SK-N-SH treated with all-trans-retinoic acid at 6 μM for 48 hours (cell line): ENCODE measurements around the gene ADCY5.

Experiments used
- ATAC-seq: fragments of 200-7000 bp; cut with Tn5 transposase; 3 replicates; pipeline ENCODE4 v1.9.1; 2020; ENCODE audit warnings: mild to moderate bottlenecking, moderate library complexity
- ARNTL ChIP-seq: fragments of 450-650 bp; formaldehyde crosslinking; IDR thresholded peaks from 2 replicates; pipeline ENCODE4 v1.5.0; 2020; ENCODE audit warnings: low read depth, mild to moderate bottlenecking, moderate library complexity, borderline replicate concordance
- BACH2 ChIP-seq: fragments of 250-450 bp; sonication (Bioruptor Pico); IDR thresholded peaks from 2 replicates; pipeline ENCODE4 v1.9.0; 2021; ENCODE audit warnings: mild to moderate bottlenecking, borderline replicate concordance
- CSDC2 ChIP-seq: fragments of 250-450 bp; sonication (Bioruptor Pico); IDR thresholded peaks from 2 replicates; pipeline ENCODE4 v1.5.0; 2020; ENCODE audit warnings: mild to moderate bottlenecking, moderate library complexity
- ESRRG ChIP-seq: fragments of 250-450 bp; sonication (Bioruptor Pico); IDR thresholded peaks from 2 replicates; pipeline ENCODE4 v1.6.1; 2021; ENCODE audit warnings: mild to moderate bottlenecking
- GLIS3 ChIP-seq: fragments of 250-450 bp; sonication (Bioruptor Pico); IDR thresholded peaks from 2 replicates; pipeline ENCODE4 v1.5.0; 2020; ENCODE audit warnings: mild to moderate bottlenecking, moderate library complexity
- ISL1 ChIP-seq: fragments of 250-450 bp; sonication (Bioruptor Pico); IDR thresholded peaks from 2 replicates; pipeline ENCODE4 v2.1.2; 2022; ENCODE audit warnings: mild to moderate bottlenecking, moderate library complexity
- PPARA ChIP-seq: fragments of 250-450 bp; sonication (Bioruptor Pico); IDR thresholded peaks from 2 replicates; pipeline ENCODE4 v1.5.0; 2020; ENCODE audit warnings: mild to moderate bottlenecking, borderline replicate concordance
- RARB ChIP-seq: fragments of 250-450 bp; sonication (Bioruptor Pico); IDR thresholded peaks from 2 replicates; pipeline ENCODE4 v1.8.0; 2021; ENCODE audit warnings: mild to moderate bottlenecking, moderate library complexity
- SNAI2 ChIP-seq: fragments of 250-450 bp; sonication (Bioruptor Pico); IDR thresholded peaks from 2 replicates; pipeline ENCODE4 v1.5.0; 2020; ENCODE audit warnings: mild to moderate bottlenecking, moderate library complexity
- TCF4 ChIP-seq: fragments of 250-450 bp; sonication (Bioruptor Pico); IDR thresholded peaks from 2 replicates; pipeline ENCODE4 v1.8.0; 2021; ENCODE audit warnings: mild to moderate bottlenecking, moderate library complexity, borderline replicate concordance
- TOX ChIP-seq: fragments of 250-450 bp; sonication (Bioruptor Pico); IDR thresholded peaks from 2 replicates; pipeline ENCODE4 v1.8.0; 2021; ENCODE audit warnings: mild to moderate bottlenecking, moderate library complexity, borderline replicate concordance
- ZC3H10 ChIP-seq: fragments of 250-450 bp; sonication (Bioruptor Pico); IDR thresholded peaks from 2 replicates; pipeline ENCODE4 v1.5.1; 2021; ENCODE audit warnings: mild to moderate bottlenecking, moderate library complexity
- ZFP3 ChIP-seq: fragments of 250-450 bp; sonication (Bioruptor Pico); IDR thresholded peaks from 2 replicates; pipeline ENCODE4 v1.5.0; 2020; ENCODE audit warnings: mild to moderate bottlenecking, moderate library complexity
- ZFP30 ChIP-seq: fragments of 450-650 bp; formaldehyde crosslinking; IDR thresholded peaks from 2 replicates; pipeline ENCODE4 v1.5.0; 2022; ENCODE audit warnings: mild to moderate bottlenecking, moderate library complexity
- ZNF565 ChIP-seq: fragments of 450-650 bp; formaldehyde crosslinking; conservative IDR thresholded peaks from 2 replicates; pipeline ENCODE4 v1.5.0; 2020; ENCODE audit warnings: low read depth, mild to moderate bottlenecking, moderate library complexity
- ZNF70 ChIP-seq: fragments of 450-650 bp; formaldehyde crosslinking; IDR thresholded peaks from 2 replicates; pipeline ENCODE4 v1.5.0; 2020; ENCODE audit warnings: mild to moderate bottlenecking, moderate library complexity
- TF ChIP-seq, protein P1 (sequence below): fragments of 250-450 bp; sonication (Bioruptor Pico); IDR thresholded peaks from 2 replicates; pipeline ENCODE4 v1.5.0; 2020; ENCODE audit warnings: mild to moderate bottlenecking, moderate library complexity
- TF ChIP-seq, protein P2 (sequence below): fragments of 250-450 bp; sonication (Bioruptor Pico); IDR thresholded peaks from 2 replicates; pipeline ENCODE4 v1.5.1; 2021; ENCODE audit warnings: mild to moderate bottlenecking, moderate library complexity
- TF ChIP-seq, protein P3 (sequence below): fragments of 250-450 bp; sonication (Bioruptor Pico); IDR thresholded peaks from 2 replicates; pipeline ENCODE4 v1.8.0; 2021; ENCODE audit warnings: low read depth, mild to moderate bottlenecking, moderate library complexity, borderline replicate concordance
- TF ChIP-seq, protein P4 (sequence below): fragments of 250-450 bp; sonication (Bioruptor Pico); IDR thresholded peaks from 2 replicates; pipeline ENCODE4 v1.8.0; 2020; ENCODE audit warnings: mild to moderate bottlenecking, moderate library complexity, borderline replicate concordance
- TF ChIP-seq, protein P5 (sequence below): fragments of 250-450 bp; sonication (Bioruptor Pico); IDR thresholded peaks from 2 replicates; pipeline ENCODE4 v1.5.1; 2020; ENCODE audit warnings: low read depth, mild to moderate bottlenecking, moderate library complexity

ADCY5 gene

DNA sequence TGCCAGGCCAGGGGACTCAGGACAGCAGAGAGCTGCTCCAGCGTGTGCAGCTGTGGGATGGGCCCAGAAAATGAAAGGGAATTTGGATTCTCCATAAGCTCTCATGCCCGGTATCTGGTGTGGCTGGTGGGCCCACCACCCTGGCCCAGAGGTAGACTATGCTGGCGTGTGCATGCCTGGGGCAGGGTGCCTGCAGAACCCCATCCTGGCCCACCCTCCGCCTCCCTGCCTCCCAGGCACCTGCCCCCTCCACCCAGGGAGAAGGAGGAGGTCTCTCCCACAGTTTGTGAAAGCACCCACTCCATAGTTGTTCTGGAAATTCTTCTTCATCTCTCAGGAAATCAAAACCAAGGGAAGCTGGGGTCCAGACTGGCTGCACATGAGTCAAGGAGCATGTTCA, 112.9 kb downstream of the ADCY5 start (continued):
- TF ChIP-seq, protein P1, sequence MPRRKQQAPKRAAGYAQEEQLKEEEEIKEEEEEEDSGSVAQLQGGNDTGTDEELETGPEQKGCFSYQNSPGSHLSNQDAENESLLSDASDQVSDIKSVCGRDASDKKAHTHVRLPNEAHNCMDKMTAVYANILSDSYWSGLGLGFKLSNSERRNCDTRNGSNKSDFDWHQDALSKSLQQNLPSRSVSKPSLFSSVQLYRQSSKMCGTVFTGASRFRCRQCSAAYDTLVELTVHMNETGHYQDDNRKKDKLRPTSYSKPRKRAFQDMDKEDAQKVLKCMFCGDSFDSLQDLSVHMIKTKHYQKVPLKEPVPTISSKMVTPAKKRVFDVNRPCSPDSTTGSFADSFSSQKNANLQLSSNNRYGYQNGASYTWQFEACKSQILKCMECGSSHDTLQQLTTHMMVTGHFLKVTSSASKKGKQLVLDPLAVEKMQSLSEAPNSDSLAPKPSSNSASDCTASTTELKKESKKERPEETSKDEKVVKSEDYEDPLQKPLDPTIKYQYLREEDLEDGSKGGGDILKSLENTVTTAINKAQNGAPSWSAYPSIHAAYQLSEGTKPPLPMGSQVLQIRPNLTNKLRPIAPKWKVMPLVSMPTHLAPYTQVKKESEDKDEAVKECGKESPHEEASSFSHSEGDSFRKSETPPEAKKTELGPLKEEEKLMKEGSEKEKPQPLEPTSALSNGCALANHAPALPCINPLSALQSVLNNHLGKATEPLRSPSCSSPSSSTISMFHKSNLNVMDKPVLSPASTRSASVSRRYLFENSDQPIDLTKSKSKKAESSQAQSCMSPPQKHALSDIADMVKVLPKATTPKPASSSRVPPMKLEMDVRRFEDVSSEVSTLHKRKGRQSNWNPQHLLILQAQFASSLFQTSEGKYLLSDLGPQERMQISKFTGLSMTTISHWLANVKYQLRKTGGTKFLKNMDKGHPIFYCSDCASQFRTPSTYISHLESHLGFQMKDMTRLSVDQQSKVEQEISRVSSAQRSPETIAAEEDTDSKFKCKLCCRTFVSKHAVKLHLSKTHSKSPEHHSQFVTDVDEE (CRISPR knock-in tag), result no peak
- TF ChIP-seq, protein P2, sequence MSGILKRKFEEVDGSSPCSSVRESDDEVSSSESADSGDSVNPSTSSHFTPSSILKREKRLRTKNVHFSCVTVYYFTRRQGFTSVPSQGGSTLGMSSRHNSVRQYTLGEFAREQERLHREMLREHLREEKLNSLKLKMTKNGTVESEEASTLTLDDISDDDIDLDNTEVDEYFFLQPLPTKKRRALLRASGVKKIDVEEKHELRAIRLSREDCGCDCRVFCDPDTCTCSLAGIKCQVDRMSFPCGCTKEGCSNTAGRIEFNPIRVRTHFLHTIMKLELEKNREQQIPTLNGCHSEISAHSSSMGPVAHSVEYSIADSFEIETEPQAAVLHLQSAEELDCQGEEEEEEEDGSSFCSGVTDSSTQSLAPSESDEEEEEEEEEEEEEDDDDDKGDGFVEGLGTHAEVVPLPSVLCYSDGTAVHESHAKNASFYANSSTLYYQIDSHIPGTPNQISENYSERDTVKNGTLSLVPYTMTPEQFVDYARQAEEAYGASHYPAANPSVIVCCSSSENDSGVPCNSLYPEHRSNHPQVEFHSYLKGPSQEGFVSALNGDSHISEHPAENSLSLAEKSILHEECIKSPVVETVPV (CRISPR knock-in tag), result no peak
- TF ChIP-seq ARNTL (CRISPR knock-in tag), result no peak

DNA sequence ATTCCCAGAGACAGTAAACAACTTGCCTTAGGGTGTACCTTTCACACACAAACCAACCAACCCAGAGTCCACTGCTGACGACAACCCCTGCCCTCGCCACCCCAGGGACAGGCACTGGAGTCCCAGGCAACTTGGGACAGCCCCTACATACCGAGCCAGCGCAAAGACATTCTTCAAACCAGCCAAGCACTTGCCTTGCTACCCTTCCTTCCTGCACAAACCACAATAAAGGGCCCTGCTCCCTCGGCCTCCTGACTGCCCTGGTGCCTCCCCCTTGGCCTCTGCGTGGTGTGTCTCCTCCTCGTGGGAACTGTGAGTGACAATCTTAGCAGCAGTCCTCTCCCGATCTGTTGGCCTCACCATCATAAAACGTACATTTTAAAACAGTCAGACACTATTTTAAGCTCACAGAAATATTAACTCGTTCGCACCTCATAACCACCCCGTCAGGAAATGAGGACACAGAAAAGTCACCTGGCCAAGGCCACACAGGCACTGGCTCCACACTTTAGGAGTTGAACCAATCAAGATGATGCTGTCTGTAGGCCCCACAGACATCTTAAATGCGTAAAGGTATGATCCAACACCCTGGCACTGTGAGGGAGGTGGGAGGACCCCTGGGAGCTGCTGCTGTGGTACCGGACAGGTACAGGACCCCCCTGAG, 113.8 kb downstream of the ADCY5 start:
- no peak for ATAC-seq
- TF ChIP-seq, protein P1 (CRISPR knock-in tag), result no peak
- TF ChIP-seq ZFP30, result no peak
- TF ChIP-seq, protein P3, sequence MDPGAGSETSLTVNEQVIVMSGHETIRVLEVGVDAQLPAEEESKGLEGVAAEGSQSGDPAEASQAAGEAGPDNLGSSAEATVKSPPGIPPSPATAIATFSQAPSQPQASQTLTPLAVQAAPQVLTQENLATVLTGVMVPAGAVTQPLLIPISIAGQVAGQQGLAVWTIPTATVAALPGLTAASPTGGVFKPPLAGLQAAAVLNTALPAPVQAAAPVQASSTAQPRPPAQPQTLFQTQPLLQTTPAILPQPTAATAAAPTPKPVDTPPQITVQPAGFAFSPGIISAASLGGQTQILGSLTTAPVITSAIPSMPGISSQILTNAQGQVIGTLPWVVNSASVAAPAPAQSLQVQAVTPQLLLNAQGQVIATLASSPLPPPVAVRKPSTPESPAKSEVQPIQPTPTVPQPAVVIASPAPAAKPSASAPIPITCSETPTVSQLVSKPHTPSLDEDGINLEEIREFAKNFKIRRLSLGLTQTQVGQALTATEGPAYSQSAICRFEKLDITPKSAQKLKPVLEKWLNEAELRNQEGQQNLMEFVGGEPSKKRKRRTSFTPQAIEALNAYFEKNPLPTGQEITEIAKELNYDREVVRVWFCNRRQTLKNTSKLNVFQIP (CRISPR knock-in tag), result no peak
- no peak for TF ChIP-seq BACH2
- no peak for TF ChIP-seq ISL1
- TF ChIP-seq ZC3H10, result no peak
- TF ChIP-seq, protein P4, sequence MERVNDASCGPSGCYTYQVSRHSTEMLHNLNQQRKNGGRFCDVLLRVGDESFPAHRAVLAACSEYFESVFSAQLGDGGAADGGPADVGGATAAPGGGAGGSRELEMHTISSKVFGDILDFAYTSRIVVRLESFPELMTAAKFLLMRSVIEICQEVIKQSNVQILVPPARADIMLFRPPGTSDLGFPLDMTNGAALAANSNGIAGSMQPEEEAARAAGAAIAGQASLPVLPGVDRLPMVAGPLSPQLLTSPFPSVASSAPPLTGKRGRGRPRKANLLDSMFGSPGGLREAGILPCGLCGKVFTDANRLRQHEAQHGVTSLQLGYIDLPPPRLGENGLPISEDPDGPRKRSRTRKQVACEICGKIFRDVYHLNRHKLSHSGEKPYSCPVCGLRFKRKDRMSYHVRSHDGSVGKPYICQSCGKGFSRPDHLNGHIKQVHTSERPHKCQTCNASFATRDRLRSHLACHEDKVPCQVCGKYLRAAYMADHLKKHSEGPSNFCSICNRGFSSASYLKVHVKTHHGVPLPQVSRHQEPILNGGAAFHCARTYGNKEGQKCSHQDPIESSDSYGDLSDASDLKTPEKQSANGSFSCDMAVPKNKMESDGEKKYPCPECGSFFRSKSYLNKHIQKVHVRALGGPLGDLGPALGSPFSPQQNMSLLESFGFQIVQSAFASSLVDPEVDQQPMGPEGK (CRISPR knock-in tag), result no peak

DNA sequence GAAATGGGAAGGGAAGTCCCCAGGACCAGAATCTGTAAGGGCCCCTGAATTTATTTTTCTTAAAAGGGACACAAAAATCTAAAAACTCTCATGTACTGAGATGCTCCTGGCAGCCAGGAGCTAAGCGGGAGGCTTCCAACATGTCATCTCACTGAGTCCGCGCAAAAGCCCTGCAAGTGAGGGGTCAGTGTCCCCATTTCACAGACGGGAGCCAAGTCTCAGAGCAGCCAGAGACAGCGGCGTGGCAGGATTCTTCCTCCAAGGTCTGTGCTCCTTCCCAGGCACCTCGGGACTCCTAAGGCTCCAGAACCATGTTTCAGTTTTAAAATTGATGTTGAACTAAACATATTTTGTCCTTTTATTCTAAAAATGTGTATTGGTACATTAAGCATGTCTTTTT, 114.8 kb downstream of the ADCY5 start:
- TF ChIP-seq ARNTL (CRISPR knock-in tag), result no peak
- no peak for TF ChIP-seq ZNF565
- no peak for TF ChIP-seq SNAI2 (CRISPR knock-in tag)
- no peak for TF ChIP-seq GLIS3 (CRISPR knock-in tag)
- no peak for TF ChIP-seq PPARA (CRISPR knock-in tag)
- TF ChIP-seq, protein P4 (CRISPR knock-in tag), result no peak
- no peak for TF ChIP-seq ZFP30
- TF ChIP-seq ZNF70 (CRISPR knock-in tag), result no peak
- TF ChIP-seq BACH2, result no peak
- TF ChIP-seq, protein P5, sequence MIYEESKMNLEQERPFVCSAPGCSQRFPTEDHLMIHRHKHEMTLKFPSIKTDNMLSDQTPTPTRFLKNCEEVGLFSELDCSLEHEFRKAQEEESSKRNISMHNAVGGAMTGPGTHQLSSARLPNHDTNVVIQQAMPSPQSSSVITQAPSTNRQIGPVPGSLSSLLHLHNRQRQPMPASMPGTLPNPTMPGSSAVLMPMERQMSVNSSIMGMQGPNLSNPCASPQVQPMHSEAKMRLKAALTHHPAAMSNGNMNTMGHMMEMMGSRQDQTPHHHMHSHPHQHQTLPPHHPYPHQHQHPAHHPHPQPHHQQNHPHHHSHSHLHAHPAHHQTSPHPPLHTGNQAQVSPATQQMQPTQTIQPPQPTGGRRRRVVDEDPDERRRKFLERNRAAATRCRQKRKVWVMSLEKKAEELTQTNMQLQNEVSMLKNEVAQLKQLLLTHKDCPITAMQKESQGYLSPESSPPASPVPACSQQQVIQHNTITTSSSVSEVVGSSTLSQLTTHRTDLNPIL, result no peak
- no peak for TF ChIP-seq RARB (CRISPR knock-in tag)
- no peak for TF ChIP-seq TOX (CRISPR knock-in tag)
- TF ChIP-seq ZFP3, result no peak
- no peak for TF ChIP-seq CSDC2 (CRISPR knock-in tag)
- TF ChIP-seq ESRRG (CRISPR knock-in tag), result no peak
- TF ChIP-seq ISL1, result no peak
- no peak for TF ChIP-seq TCF4 (CRISPR knock-in tag)
- TF ChIP-seq ZC3H10, result no peak
- no peak for ATAC-seq
